DMS79 (cell line): ENCODE data around the gene TADA2B.
"Not testable (repeated sequence)": the region's sequence is repeated elsewhere in the genome, so short reads cannot be mapped to it uniquely, and the experiment has no call there.

Experiments
- DNase-seq: peaks from one replicate; lab custom pipeline; 2025; lab: John Stamatoyannopoulos, UW

The TADA2B gene

GRCh38 chr4:7083597-7084563 lies 40.7 kb downstream of the TADA2B start:
- DNase-seq = no peak

GRCh38 chr4:7084564-7084961 lies 41.4 kb downstream of the TADA2B start:
- DNase-seq = not testable (repeated sequence)

DNA sequence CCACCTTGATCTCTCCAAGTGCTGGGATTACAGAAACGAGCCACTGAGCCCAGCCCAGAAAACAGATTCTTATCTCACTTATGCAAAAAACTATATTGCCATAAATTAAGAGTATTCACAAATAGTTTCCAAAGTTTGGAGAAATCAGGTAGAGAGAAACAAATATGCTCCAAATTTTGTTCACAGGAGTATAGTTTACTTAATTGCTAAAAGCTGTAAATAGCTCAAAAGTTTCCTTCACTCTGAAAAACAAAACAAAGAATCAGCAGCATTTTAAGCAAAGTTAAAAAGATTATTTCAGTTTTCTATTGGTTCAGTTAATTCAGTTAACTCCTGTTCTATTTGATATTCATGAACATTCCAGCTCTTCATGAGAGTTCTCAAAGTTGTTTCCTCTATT lies 43.2 kb downstream of the TADA2B start:
- DNase-seq = no peak

DNA sequence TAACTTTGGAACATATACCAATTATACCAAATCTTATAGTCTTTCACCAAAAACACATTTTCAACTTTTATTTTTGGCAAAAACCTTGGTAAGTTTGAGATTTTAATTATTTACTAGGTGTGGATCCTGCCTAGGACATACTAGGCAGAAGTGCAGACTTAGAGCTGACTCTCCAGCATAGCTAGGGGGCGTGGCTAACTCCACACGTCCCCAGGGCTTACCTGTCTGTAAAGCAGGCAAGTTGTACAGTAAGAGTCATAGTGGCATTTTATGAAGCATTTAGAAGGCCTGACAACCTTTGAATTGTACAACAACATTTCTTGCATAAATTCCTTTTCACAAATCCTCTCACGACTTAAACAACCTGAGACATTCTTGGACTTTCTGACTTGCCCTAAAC lies 43.9 kb downstream of the TADA2B start:
- DNase-seq = no peak

DNA sequence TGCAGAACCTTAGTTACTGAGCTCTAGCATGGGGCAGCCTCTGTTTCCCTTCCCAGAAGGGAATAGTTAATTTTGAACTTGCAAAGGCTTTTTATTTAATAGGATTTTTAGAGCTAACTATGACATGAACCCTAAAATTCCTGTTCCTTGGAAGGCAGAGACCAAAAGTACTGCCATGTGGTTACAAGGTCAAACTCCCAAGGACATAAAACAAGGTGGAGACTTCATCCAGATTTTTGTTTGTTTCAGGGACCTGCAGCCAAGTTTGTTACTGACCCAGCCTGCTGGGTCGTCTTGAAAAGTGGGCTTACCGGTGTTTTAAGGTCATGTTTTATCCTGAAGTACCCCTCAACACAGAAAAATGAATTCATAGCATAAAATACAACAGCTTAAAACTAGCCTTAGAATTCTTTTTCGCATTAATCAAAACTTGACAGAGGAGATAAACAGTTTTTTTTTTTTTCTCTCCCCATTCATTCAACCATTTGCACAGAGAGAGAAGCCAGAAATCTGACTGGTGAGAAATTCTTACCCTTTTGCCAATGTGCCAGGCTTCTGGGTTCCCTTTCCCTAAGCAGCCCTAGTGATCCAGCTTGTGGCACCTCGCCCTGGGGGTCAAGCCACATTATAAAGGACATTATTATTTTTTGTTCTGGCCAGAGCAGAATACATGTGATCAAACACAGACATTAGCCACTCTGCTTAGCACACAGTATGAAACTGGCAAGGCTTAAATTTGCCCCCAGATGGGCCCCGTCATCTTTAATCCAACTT lies 46.2 kb downstream of the TADA2B start:
- DNase-seq = no peak

GRCh38 chr4:7092026-7092425 lies 48.9 kb downstream of the TADA2B start:
- no peak for DNase-seq

DNA sequence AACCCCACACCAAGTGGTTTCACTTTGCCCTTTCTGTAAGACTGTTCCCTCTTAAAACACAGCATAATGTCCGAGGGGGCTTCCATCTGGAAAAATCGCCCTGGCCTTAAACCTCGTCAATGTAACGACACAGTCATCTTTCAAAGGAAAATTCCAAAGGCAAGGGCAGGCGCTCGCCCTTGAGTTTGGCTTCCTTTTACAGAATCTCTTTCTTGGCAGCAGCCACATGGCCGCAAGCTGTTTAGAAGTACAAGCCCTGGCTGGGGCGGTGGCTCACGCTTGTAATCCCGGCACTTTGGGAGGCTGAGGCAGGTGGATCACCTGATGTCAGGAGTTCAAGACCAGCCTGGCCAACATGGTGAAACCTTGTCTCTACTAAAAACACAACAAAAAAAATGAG lies 51.7 kb downstream of the TADA2B start:
- no peak for DNase-seq

DNA sequence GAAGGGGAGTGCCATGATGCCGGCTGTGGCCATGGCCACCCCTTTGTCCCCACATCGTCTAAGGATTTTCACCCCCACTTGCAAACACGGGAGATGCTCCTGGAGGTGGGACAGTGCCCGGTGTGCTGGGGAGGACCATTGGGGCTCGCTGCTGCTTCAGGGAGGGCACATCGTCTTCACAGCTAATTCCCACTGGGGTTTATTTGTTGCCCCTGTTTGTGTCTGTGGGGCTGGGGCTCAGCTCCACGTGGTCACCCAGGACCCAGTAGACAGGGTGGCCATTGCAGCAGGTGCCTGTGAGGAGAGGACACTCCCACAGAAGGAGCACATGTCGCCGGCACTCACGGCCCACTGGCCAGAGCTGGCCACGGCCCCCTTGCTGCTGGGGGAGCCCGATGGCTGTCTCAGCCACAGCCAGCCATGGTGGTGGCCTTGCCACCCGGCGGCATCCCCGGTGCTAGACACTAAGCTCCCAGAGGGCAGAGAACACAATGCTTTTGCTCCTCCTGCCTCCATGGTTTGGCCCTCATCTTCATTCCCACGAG lies 52.5 kb downstream of the TADA2B start:
- DNase-seq = no peak

GRCh38 chr4:7096236-7096635 lies 53.1 kb downstream of the TADA2B start:
- DNase-seq = no peak

DNA sequence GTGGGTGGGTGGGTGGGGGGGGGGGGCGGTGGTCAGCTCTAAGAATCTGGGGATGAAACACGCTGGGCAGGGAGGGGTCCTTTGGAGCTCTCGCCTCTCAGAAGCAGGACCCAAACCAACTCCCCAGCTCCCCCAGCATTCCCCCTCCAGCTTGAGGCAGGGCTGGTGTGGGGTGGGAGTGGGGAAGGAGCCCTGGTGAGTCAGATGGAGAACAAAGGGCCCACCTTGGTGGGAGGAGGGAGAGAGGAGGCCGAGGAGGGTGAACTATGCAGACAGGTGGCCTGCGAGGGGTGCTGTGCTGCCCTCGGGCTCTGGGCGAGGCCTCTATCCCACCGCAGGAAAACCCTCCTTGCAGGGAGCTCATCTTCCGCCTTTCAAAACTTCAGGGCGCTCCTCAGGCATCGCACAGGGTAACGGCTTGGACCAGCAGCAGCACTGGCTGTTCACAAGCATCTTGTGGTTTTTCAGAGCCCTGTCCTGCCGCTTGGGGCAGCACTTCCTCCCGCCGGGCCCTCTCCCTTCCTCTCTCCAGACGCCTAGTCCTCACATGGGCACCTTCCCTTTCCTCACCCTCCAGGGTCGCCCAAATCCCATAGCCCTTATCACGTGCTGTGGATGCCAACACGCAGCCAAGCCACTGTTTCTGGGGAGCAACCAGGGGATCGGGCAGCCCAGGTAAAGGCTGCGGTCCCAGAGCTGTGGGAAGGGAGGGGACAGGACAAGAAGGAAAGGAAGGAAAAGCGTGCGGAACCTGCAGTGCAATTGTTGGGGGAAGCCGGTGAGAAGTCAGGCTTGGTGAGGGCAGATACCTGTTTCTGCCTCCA lies 58.7 kb downstream of the TADA2B start:
- DNase-seq = peak; percentile 20

DNA sequence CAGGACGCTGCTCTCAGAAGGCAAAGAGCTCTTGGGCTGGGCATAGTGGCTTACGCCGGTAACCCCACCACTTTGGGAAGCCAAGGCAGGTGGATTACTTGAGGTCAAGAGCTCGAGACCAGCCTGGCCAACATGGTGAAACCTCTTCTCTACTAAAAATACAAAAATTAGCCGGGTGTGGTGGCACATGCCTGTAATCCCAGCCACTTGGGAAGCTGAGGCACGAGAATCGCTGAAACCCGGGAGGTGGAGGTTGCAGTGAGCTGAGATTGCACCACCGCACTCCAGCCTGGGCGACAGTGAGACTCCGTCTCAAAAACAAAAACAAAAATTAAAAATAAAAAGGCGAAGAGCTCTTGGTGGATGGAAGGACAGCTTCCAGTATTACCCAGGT lies 59.3 kb downstream of the TADA2B start:
- DNase-seq = not testable (repeated sequence)

GRCh38 chr4:7103031-7103606 lies 59.9 kb downstream of the TADA2B start:
- peak; percentile 29 for DNase-seq

DNA sequence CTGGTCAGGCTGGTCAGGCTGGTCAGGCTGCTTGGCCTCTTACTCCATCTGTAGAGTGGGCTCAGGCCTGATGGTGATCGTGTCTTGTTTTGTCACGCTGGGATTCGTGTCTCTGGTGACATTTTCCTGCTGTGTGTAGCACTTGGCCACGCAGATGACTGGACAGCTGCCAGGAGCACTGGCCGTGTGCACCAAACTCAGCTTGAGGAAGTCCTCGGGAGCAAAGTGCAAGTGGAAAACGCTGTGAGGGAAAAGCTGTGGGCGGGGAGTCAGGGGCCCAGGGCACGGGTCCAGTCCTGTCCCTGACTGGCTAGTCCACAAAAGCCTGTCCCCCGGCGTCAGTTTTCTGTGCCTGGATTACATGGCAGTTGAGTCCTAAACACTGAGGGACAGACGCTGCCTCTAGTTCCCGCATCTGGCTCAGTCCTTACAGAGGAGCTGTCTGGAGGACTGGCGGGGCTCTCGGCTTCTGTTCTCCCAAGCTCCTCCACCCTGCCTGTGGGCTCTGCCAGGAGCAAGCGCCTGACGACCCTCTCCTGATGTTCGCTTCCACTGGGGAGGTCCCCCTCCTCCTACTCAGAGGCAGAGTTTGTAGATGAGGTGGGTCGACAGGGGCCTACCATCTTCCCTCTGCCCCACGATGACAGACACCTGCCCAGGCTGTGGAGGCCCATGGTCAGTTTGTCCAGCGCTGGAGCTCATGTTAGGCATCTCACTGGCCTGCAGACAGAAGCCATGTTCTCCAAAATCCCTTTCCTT lies 60.6 kb downstream of the TADA2B start:
- DNase-seq = peak; percentile 27

GRCh38 chr4:7104366-7105031 lies 61.3 kb downstream of the TADA2B start:
- DNase-seq = no peak

DNA sequence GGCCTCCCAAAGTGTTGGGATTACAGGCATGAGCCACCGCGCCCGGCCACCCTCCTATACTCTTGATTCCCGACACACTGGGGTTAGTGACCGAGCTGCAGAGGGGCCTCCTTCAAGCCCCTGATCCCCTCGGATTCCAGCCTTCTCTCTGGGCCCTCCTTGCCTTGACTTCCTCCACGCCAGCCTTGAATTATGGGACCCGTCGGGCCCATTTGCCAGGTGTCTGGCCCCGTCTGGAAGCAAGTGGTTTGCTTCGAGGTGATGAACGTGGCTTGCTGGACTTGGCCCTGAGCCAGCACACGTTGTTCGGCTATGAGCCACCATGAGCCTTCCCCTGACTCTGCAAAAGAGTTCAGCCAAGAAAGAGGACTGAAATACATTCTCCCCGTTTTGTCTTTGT lies 62.1 kb downstream of the TADA2B start:
- no peak for DNase-seq

DNA sequence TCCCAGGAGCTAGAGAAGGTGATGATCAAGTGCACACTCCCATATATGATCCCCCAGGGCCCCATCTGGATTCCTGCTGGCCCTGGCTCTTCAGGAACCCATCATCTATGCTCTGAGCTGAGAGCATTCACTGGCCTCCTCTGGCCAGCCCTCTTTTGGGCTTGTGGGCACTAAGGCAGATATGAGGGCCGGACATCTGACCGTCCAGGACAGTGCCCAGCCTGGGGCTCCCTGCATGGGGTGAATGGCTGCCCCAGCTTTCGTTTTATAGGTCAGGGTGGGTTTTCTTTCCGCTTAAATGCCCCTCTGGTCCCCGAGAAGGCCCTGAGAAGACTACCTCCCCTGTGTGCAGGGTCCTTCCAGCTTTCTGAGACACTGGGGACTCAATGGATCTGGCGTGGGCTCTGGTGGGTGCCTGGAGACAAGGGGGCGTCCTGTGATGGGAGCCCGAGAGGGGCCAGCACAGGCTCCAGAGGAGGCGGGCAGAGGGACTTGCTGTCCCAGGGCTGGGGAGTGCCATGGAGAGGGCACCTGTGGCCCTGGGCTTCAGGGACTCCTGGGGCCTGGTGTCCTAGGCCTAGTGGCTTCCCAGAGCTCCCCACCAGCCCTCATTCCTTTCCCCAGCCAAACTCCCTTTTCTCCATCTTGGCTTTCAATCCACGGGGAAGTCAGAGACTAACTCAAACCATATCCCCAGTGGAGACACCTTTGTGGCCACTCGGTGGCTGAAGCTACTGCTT lies 64.2 kb downstream of the TADA2B start:
- no peak for DNase-seq
